ENCODE measurements around the gene MYOF.
"Not testable (repeated sequence)": the region's sequence is repeated elsewhere in the genome, so short reads cannot be mapped to it uniquely, and the experiment has no call there.

The MYOF gene

GRCh38 chr10:93481637-93482144 lies 443 bp downstream of the MYOF start:
- DNase-seq, result no peak

- DNase-seq, result no peak
These were observed 3.3 kb downstream of the MYOF start for GRCh38 chr10:93478873-93479272.

GRCh38 chr10:93476756-93477155 lies 5.4 kb downstream of the MYOF start:
- DNase-seq, result no peak

- DNase-seq, result no peak
These were observed 6.3 kb downstream of the MYOF start for GRCh38 chr10:93475871-93476270.

- no peak for DNase-seq
These were observed 6.9 kb downstream of the MYOF start for GRCh38 chr10:93475227-93475626.

- no peak for DNase-seq
These were observed 8.2 kb downstream of the MYOF start for GRCh38 chr10:93473804-93474472.

GRCh38 chr10:93473161-93473560 lies 9.0 kb downstream of the MYOF start:
- no peak for DNase-seq

GRCh38 chr10:93471110-93471651 lies 11.0 kb downstream of the MYOF start:
- no peak for DNase-seq

GRCh38 chr10:93469454-93469853 lies 12.7 kb downstream of the MYOF start:
- no peak for DNase-seq

- no peak for DNase-seq
These were observed 13.5 kb downstream of the MYOF start for GRCh38 chr10:93468461-93469213.

- not testable (repeated sequence) for DNase-seq
These were observed 14.5 kb downstream of the MYOF start for GRCh38 chr10:93467635-93468034.

- DNase-seq, result no peak
These were observed 16.1 kb downstream of the MYOF start for GRCh38 chr10:93465806-93466675.

GRCh38 chr10:93464776-93465388 lies 17.3 kb downstream of the MYOF start:
- DNase-seq, result no peak

- no peak for DNase-seq
These were observed 18.2 kb downstream of the MYOF start for GRCh38 chr10:93463723-93464476.

- DNase-seq, result no peak
These were observed 19.3 kb downstream of the MYOF start for GRCh38 chr10:93462881-93463280.

GRCh38 chr10:93462371-93462770 lies 19.8 kb downstream of the MYOF start:
- DNase-seq, result no peak

- no peak for DNase-seq
These were observed 20.3 kb downstream of the MYOF start for GRCh38 chr10:93461807-93462178.

- no peak for DNase-seq
These were observed 20.9 kb downstream of the MYOF start for GRCh38 chr10:93461109-93461806.

- DNase-seq, result no peak
These were observed 22.7 kb downstream of the MYOF start for GRCh38 chr10:93459466-93459865.

GRCh38 chr10:93458821-93459257 lies 23.3 kb downstream of the MYOF start:
- DNase-seq, result no peak

- no peak for DNase-seq
These were observed 24.6 kb downstream of the MYOF start for GRCh38 chr10:93457511-93457910.

Measured in NCI-H1930 (cell line).